SH-SY5Y (cell line): ENCODE results near the gene OR6K2.

Experiments used
- GATA2 ChIP-seq: IDR thresholded peaks from 2 replicates; pipeline ENCODE4 v1.6.1; 2011; ENCODE audit warnings: mild to moderate bottlenecking, low read depth, low read length
- GATA3 ChIP-seq: IDR thresholded peaks from 2 replicates; pipeline ENCODE4 v1.6.1; 2011; ENCODE audit warnings: low read depth, mild to moderate bottlenecking, low read length, moderate library complexity

- TF ChIP-seq GATA3 = no peak
- no peak for TF ChIP-seq GATA2
Measured at GRCh38 chr1:158728510-158729225, 28.2 kb upstream of the OR6K2 start.
